SU-DHL-6 (cell line): ENCODE data around the gene OAS3.
"Not testable (repeated sequence)": the region's sequence is repeated elsewhere in the genome, so short reads cannot be mapped to it uniquely, and the experiment has no call there.

Experiments
- H2AFZ ChIP-seq: fragments of 200-600 bp; sonication (generic); 2 replicates; pipeline ENCODE4 v1.6.1; 2014; ENCODE audit warnings: low read depth, mild to moderate bottlenecking, moderate library complexity, mixed read lengths, antibody characterized with exemption, low read length; ENCODE audit not compliant: severe bottlenecking
- H3F3A ChIP-seq: fragments of 200-600 bp; shearing (Covaris generic); 2 replicates; pipeline ENCODE4 v1.6.0; 2016; ENCODE audit warnings: antibody characterized with exemption, mild to moderate bottlenecking; ENCODE audit not compliant: insufficient read depth
- H3K27ac ChIP-seq: fragments of 200-600 bp; sonication (generic); 2 replicates; pipeline ENCODE4 v1.5.1; 2016; ENCODE audit warnings: low read depth, mild to moderate bottlenecking, low read length, moderate library complexity, mixed read lengths
- H3K27me3 ChIP-seq: fragments of 200-600 bp; sonication (generic), shearing (Covaris generic); 2 replicates; pipeline ENCODE4 v1.6.0; 2014; ENCODE audit warnings: mild to moderate bottlenecking, low read length
- H3K36me3 ChIP-seq: fragments of 200-600 bp; sonication (generic); 2 replicates; pipeline ENCODE4 v1.6.1; 2014; ENCODE audit warnings: mild to moderate bottlenecking, low read length, mixed read lengths
- H3K4me2 ChIP-seq: fragments of 300-600, 200-600 bp; shearing (Covaris generic), sonication (generic); 2 replicates; pipeline ENCODE4 v1.6.0; 2014; ENCODE audit warnings: low read length, low read depth, mild to moderate bottlenecking; ENCODE audit not compliant: poor library complexity, severe bottlenecking
- H3K4me3 ChIP-seq: fragments of 200-600 bp; sonication (generic); 2 replicates; pipeline ENCODE4 v1.5.1; 2014; ENCODE audit warnings: antibody characterized with exemption, low read length, mild to moderate bottlenecking, mixed read lengths; ENCODE audit not compliant: insufficient read depth, poor library complexity, severe bottlenecking
- H3K79me2 ChIP-seq: fragments of 200-600 bp; sonication (generic); 2 replicates; pipeline ENCODE4 v1.6.1; 2014; ENCODE audit warnings: mild to moderate bottlenecking, low read length, moderate library complexity; ENCODE audit not compliant: insufficient read depth
- H3K9ac ChIP-seq: fragments of 200-600 bp; sonication (generic); 2 replicates; pipeline ENCODE4 v1.7.0; 2014; ENCODE audit warnings: mild to moderate bottlenecking, low read length
- H3K9me2 ChIP-seq: fragments of 200-600 bp; sonication (generic); replicated peaks from 2 replicates; pipeline ENCODE4 v1.6.1; 2014; ENCODE audit warnings: low read length; ENCODE audit not compliant: insufficient read depth
- H3K9me3 ChIP-seq: fragments of 200-600 bp; sonication (generic); 2 replicates; pipeline ENCODE4 v1.6.1; 2014; ENCODE audit warnings: low read length, mixed read lengths; ENCODE audit not compliant: insufficient read depth
- H4K20me1 ChIP-seq: fragments of 200-600 bp; sonication (generic); 2 replicates; pipeline ENCODE4 v1.6.1; 2014; ENCODE audit warnings: low read depth, mild to moderate bottlenecking, antibody characterized with exemption, low read length, moderate library complexity, mixed read lengths
- CTCF ChIP-seq: fragments of 200-600 bp; sonication (generic); IDR thresholded peaks from one replicate; pipeline ENCODE4 v1.5.1; 2017; ENCODE audit warnings: antibody characterized with exemption, mild to moderate bottlenecking, low read length, moderate library complexity; ENCODE audit not compliant: insufficient read depth, poor library complexity, severe bottlenecking
- EZH2phosphoT487 ChIP-seq: fragments of 200-600 bp; sonication (generic), shearing (Covaris generic); conservative IDR thresholded peaks from 2 replicates; pipeline ENCODE4 v1.6.1; 2018; ENCODE audit warnings: mild to moderate bottlenecking, antibody characterized with exemption, low read length, moderate library complexity, mixed read lengths

Gene OAS3

GRCh38 chr12:112986291-112986800 lies 48.1 kb downstream of the OAS3 start:
- Histone ChIP-seq H3K9me3 (peaks cover 11% of the 10 kb centered on the region), H3K36me3 (peaks cover 6% of the 10 kb centered on the region; the same call in 1 of the 2 replicates), H3K4me3 (no peak overlapping the region), H3K4me2 (no peak overlapping the region), H3K27ac (no peak overlapping the region), H3K79me2 (no peaks in the 10 kb centered on the region), H3K9ac (no peak overlapping the region), H3F3A (no peaks in the 10 kb centered on the region), H4K20me1 (no peaks in the 10 kb centered on the region), H3K27me3 (no peaks in the 10 kb centered on the region), H2AFZ (no peak overlapping the region), H3K9me2 (no peaks in the 10 kb centered on the region)
- no peak for TF ChIP-seq EZH2phosphoT487

GRCh38 chr12:112987561-112987960 lies 49.3 kb downstream of the OAS3 start:
- no peak for TF ChIP-seq CTCF
- TF ChIP-seq EZH2phosphoT487, result no peak
- Histone ChIP-seq H3K27ac (no peak overlapping the region), H3K4me2 (no peak overlapping the region), H3K9ac (no peak overlapping the region), H2AFZ (no peak overlapping the region), H4K20me1 (no peaks in the 10 kb centered on the region), H3K36me3 (peaks cover 6% of the 10 kb centered on the region; the same call in 1 of the 2 replicates), H3K79me2 (no peaks in the 10 kb centered on the region), H3K4me3 (no peak overlapping the region), H3F3A (no peaks in the 10 kb centered on the region), H3K9me3 (peaks cover 11% of the 10 kb centered on the region), H3K27me3 (no peaks in the 10 kb centered on the region), H3K9me2 (no peaks in the 10 kb centered on the region)

- H3K27ac ChIP-seq, result no peak overlapping the region
- no peak overlapping the region for H2AFZ ChIP-seq
- no peaks in the 10 kb centered on the region for H4K20me1 ChIP-seq
- no peaks in the 10 kb centered on the region for H3K27me3 ChIP-seq
- H3F3A ChIP-seq, result no peaks in the 10 kb centered on the region
- no peak overlapping the region for H3K4me3 ChIP-seq
- peaks cover 6% of the 10 kb centered on the region; the same call in 1 of the 2 replicates for H3K36me3 ChIP-seq
- no peaks in the 10 kb centered on the region for H3K9me2 ChIP-seq
- peaks cover 11% of the 10 kb centered on the region for H3K9me3 ChIP-seq
- H3K4me2 ChIP-seq, result no peak overlapping the region
- H3K9ac ChIP-seq, result no peak overlapping the region
- TF ChIP-seq CTCF (no peak), EZH2phosphoT487 (no peak)
- no peaks in the 10 kb centered on the region for H3K79me2 ChIP-seq
Measured at GRCh38 chr12:112988224-112988623, 50.0 kb downstream of the OAS3 start.

GRCh38 chr12:112988823-112989385 lies 50.6 kb downstream of the OAS3 start:
- H3K9me3 ChIP-seq, result peaks cover 11% of the 10 kb centered on the region
- H3K27me3 ChIP-seq, H3K4me2 ChIP-seq, H3K27ac ChIP-seq, H3K9ac ChIP-seq, H3K9me2 ChIP-seq, H4K20me1 ChIP-seq, H3K4me3 ChIP-seq, H3F3A ChIP-seq, H3K79me2 ChIP-seq, H2AFZ ChIP-seq, H3K36me3 ChIP-seq: not testable (repeated sequence)
